RWPE2 (cell line): ENCODE results near the gene PLPP4.

Source experiments
- ATAC-seq: fragments of 200-7000 bp; cut with Tn5 transposase; 3 replicates; pipeline ENCODE4 v1.9.1; 2021; ENCODE audit warnings: low read depth
- DNase-seq: peaks from one replicate; pipeline ENCODE4 v3.0.0-alpha.2; 2020; ENCODE audit warnings: low spot score
- H3K27ac ChIP-seq: fragments of 450-650 bp; 2 replicates; pipeline ENCODE4 v1.5.1; 2017; ENCODE audit warnings: mild to moderate bottlenecking; ENCODE audit not compliant: poor library complexity, severe bottlenecking
- H3K27me3 ChIP-seq: fragments of 250-450 bp; sonication (Bioruptor Pico); 2 replicates; pipeline ENCODE4 v1.5.1; 2021; ENCODE audit warnings: mild to moderate bottlenecking, moderate library complexity; ENCODE audit not compliant: insufficient read depth, poor library complexity, severe bottlenecking
- H3K36me3 ChIP-seq: fragments of 250-450 bp; sonication (Bioruptor Pico); 2 replicates; pipeline ENCODE4 v1.5.1; 2020; ENCODE audit warnings: low read depth, mild to moderate bottlenecking, moderate library complexity
- H3K4me1 ChIP-seq: fragments of 250-450 bp; sonication (Bioruptor Pico); 2 replicates; pipeline ENCODE4 v1.5.1; 2021; ENCODE audit warnings: mild to moderate bottlenecking, moderate library complexity; ENCODE audit not compliant: insufficient read depth, poor library complexity, severe bottlenecking
- H3K4me3 ChIP-seq: fragments of 250-450 bp; sonication (Bioruptor Pico); 2 replicates; pipeline ENCODE4 v1.5.1; 2021; ENCODE audit warnings: mild to moderate bottlenecking, moderate library complexity; ENCODE audit not compliant: severe bottlenecking
- H3K9me3 ChIP-seq: fragments of 250-450 bp; sonication (Bioruptor Pico); 2 replicates; pipeline ENCODE4 v1.5.1; 2021; ENCODE audit warnings: mild to moderate bottlenecking, moderate library complexity; ENCODE audit not compliant: severe bottlenecking
- TF ChIP-seq, protein P1 (sequence below): fragments of 450-650 bp; IDR thresholded peaks from one replicate; pipeline ENCODE4 v1.5.1; 2017; ENCODE audit warnings: mild to moderate bottlenecking, moderate library complexity; ENCODE audit not compliant: poor library complexity, severe bottlenecking

PLPP4 gene

DNA sequence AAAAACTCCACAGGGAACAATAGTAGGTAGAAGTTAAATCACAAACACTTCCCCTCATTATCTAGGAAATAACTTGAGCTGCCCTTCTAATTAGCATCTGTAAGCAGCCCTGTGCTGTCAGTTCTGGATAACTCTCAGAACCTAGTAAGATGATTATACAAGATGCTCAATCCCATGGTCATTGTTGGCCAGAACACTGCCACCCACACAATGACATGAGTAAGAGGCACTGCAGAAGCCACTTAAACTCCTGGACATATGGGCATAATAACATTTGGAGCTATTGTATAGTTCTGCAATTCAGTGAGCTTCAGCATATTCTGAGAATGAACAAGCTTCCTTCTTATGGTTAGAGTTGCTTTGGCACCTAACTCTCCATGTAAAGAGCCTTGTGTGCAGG is 153.8 kb downstream of the PLPP4 start:
- no peak overlapping the region for H3K27ac ChIP-seq
- TF ChIP-seq, protein P1, sequence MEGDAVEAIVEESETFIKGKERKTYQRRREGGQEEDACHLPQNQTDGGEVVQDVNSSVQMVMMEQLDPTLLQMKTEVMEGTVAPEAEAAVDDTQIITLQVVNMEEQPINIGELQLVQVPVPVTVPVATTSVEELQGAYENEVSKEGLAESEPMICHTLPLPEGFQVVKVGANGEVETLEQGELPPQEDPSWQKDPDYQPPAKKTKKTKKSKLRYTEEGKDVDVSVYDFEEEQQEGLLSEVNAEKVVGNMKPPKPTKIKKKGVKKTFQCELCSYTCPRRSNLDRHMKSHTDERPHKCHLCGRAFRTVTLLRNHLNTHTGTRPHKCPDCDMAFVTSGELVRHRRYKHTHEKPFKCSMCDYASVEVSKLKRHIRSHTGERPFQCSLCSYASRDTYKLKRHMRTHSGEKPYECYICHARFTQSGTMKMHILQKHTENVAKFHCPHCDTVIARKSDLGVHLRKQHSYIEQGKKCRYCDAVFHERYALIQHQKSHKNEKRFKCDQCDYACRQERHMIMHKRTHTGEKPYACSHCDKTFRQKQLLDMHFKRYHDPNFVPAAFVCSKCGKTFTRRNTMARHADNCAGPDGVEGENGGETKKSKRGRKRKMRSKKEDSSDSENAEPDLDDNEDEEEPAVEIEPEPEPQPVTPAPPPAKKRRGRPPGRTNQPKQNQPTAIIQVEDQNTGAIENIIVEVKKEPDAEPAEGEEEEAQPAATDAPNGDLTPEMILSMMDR = no peak
- ATAC-seq = no peak
- H3K4me3 ChIP-seq = no peak overlapping the region
- no peaks in the 10 kb centered on the region for H3K36me3 ChIP-seq
- H3K9me3 ChIP-seq = no peaks in the 10 kb centered on the region
- DNase-seq = no peak
- no peaks in the 10 kb centered on the region for H3K27me3 ChIP-seq
- peaks cover 21% of the 10 kb centered on the region for H3K4me1 ChIP-seq

DNA sequence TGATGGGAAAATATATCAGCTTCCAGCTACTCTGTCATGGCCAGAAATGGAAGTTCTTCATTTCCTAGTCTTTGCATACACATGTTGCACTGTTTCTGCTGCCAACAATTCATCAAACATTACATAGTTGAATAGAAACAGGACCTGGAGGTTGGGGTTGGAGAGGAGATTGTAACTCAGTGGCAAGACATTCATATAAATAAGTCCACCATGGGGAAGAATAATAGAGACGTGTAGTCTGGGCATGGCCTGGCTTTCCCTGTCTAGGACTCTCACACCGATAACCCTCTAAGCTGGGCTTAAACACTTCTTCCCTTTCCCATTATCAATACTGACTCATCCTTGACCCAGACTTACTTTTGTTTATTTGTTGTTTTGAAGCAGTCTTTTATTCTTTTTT is 155.7 kb downstream of the PLPP4 start:
- Histone ChIP-seq H3K4me1 (peaks cover 14% of the 10 kb centered on the region), H3K4me3 (no peak overlapping the region), H3K27me3 (no peaks in the 10 kb centered on the region), H3K36me3 (no peaks in the 10 kb centered on the region), H3K9me3 (peaks cover 6% of the 10 kb centered on the region), H3K27ac (no peak overlapping the region)
- TF ChIP-seq, protein P1 = no peak
- DNase-seq (no peak), ATAC-seq (no peak)

DNA sequence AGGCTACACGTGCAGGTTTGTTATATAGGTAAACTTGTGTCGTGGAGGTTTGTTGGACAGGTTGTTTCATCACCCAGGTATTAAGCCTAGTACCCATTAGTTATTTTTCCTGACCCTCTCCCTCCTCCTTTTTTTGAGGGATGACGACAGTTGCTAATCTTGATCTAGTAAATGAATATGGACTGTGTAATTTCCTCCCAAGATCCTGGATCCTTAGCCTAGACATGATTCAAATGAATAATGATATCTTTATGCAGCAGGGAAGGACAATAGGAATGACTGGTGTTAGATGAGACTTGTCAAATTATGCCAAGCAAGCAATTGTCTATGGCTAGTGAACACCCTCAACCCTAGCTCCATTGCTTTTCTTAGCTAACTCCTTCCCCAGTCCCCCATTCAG is 156.2 kb downstream of the PLPP4 start:
- Histone ChIP-seq H3K9me3 (peaks cover 6% of the 10 kb centered on the region), H3K4me3 (no peak overlapping the region), H3K27me3 (no peaks in the 10 kb centered on the region), H3K4me1 (peaks cover 10% of the 10 kb centered on the region), H3K27ac (no peak overlapping the region), H3K36me3 (no peaks in the 10 kb centered on the region)
- ATAC-seq (peak; percentile 69; the same call in 2 of the 3 replicates), DNase-seq (no peak)
- TF ChIP-seq, protein P1 = no peak

DNA sequence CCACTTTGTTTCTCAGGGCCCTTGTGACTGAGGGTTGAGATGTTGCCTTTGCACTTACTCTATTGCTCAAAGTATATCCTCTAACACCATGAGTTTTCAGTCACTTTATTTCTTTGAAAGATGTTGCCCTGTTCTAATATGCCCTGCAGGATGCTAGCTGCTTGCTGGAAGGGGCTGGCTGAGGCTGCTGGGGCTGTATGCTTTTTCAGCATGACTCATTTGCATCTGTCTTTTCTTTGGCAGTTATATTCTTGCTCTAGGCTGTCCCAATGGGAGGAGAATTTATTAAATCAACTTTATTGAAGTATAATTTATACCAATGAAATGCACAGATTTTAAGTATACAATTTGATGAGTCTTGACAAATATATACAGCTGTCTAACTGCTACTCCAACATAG is 157.7 kb downstream of the PLPP4 start:
- TF ChIP-seq, protein P1 = no peak
- no peaks in the 10 kb centered on the region for H3K36me3 ChIP-seq
- H3K9me3 ChIP-seq = peaks cover 6% of the 10 kb centered on the region
- DNase-seq (no peak), ATAC-seq (no peak)
- H3K4me3 ChIP-seq = no peak overlapping the region
- no peak overlapping the region for H3K27ac ChIP-seq
- H3K27me3 ChIP-seq = no peaks in the 10 kb centered on the region
- peaks cover 8% of the 10 kb centered on the region for H3K4me1 ChIP-seq

DNA sequence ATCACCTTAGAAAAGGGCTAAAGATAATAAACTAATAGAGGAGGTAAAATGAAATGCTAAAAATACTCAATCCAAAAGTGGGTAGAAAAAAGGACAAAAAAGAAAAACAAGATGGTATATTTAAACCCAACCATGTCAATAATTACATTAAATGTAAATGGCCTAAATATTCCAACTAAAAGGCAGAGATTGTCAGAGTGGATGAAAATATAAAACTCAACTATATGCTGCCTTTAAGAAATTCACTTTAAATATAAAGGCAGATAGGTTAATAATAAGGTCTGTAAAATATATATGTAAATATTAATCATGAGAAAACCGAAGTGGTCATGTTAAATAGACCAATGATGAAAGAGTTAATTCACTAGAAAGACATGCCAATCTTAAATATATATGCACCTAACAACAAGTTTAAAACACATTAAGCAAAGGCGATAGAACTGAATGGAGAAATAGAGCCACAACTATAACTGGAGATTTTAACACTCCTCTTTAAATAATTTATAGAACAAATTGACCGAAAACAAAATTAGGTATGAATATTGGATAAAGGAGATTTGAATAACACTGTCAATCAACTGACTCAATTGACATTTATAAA is 159.4 kb downstream of the PLPP4 start:
- TF ChIP-seq, protein P1 = no peak
- DNase-seq = no peak
- no peak for ATAC-seq
- H3K4me3 ChIP-seq = no peak overlapping the region
- no peaks in the 10 kb centered on the region for H3K27me3 ChIP-seq
- no peak overlapping the region for H3K27ac ChIP-seq
- H3K4me1 ChIP-seq = peaks cover 8% of the 10 kb centered on the region
- no peaks in the 10 kb centered on the region for H3K36me3 ChIP-seq
- peaks cover 6% of the 10 kb centered on the region for H3K9me3 ChIP-seq
